HS-27A (cell line): ENCODE results near the gene PRRC1.
"Not testable (repeated sequence)": the region's sequence is repeated elsewhere in the genome, so short reads cannot be mapped to it uniquely, and the experiment has no call there.

Source experiments
- DNase-seq: peaks from one replicate; pipeline ENCODE4 v3.0.0-alpha.2; 2012; ENCODE audit warnings: low read depth, missing footprints

The PRRC1 gene

DNA sequence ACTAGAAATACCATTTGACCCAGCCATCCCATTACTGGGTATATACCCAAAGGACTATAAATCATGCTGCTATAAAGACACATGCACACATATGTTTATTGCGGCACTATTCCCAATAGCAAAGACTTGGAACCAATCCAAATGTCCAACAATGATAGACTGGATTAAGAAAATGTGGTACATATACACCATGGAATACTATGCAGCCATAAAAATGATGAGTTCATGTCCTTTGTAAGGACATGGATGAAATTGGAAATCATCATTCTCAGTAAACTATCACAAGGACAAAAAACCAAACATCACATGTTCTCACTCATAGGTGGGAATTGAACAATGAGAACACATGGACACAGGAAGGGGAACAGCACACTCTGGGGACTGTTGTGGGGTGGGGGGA is 27.8 kb downstream of the PRRC1 start:
- DNase-seq: not testable (repeated sequence)

DNA sequence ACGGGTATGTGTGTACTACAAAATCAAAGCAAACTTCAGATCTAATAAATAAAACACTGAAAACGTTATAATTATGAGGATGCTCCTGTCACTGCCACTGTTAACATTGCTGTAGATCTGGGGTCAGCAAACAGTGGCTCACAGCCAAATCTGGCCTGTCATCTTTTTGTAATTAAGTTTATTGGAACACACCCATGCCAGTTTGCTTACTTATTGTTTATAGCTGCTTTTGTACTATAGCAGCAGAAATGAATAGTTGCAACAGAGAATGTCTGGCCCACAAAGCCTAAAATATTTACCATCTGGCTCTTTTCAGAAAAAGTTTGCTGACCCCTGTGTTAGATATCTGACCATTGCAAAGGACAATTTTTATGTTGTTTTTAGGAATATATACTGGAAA is 32.1 kb downstream of the PRRC1 start:
- no peak for DNase-seq

DNA sequence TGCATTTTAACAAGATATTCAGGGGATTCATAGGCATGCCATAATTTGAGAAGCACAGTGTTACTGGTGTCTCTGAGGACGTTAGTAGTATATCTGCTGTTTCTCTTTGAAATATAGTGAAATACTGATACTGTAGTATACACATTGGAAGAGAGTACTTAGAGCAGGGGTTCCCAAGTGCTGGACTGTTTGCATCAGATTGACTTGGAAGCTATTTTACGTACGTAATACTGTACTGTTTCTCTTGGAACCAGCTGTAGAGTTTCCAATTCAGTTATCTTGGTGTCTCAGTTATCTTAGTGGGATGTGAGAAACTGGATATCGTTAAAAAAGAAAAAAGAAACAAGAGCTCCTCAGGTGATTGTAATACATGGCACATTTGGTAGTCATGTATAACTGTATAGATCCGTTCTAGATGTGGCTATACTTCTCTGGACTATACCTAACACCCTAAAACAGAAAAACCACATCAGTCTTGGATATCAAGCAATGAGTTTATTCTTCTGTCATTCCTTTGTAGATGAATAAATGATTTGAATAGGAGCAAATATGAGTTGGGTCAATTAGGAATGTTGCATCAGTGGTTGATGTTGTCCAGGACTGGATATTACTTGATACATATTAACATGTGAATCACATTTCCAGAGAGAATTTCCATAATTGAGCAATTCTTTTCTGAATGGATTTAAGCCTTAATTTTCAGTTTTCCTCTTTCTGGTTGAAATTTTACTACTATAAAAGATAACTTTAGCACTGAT is 33.4 kb downstream of the PRRC1 start:
- DNase-seq: no peak

DNA sequence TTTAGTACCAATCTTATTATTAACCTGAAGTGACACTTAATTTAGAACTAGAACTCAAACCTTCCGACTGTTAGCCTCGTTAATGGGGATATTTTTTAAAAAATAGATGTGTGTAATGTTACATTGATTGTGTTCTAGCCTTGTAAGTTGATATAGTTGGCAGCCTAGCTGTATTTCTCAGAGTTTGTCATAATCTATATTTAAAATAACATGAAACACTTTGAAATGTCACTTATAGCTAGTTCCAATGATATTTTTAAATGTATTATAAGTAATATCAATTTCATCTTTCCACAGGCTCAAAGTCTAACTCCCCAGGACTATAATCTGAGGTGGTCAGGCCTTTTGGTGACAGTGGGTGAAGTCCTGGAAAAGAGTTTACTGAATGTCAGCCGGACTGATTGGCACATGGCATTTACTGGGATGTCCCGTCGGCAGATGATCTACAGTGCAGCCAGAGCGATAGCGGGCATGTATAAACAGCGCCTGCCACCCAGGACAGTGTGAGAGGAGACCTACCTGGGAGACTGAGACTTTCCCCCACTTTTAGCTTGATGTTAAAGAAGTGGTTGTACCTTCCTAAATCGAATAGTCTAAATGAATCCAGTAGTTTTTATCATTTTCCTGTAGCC is 34.1 kb downstream of the PRRC1 start:
- no peak for DNase-seq

DNA sequence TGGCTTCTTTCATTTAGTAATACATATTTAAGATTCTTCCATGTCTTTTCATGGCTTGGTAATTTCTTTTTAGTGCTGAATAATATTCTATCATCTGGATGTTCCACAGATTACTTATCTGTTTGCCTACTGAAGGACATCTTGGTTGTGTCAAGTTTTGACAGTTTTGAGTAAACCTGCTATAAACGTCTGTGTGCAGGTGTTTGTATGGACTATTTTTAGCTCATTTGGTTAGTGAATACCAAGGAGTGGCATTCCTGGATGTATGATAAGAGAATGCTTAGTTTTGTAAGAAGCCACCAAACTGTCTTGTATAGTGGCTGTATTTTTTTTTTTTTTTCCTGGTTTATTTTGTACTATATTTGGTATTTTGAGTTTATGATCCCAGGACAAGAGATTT is 38.4 kb downstream of the PRRC1 start:
- no peak for DNase-seq

DNA sequence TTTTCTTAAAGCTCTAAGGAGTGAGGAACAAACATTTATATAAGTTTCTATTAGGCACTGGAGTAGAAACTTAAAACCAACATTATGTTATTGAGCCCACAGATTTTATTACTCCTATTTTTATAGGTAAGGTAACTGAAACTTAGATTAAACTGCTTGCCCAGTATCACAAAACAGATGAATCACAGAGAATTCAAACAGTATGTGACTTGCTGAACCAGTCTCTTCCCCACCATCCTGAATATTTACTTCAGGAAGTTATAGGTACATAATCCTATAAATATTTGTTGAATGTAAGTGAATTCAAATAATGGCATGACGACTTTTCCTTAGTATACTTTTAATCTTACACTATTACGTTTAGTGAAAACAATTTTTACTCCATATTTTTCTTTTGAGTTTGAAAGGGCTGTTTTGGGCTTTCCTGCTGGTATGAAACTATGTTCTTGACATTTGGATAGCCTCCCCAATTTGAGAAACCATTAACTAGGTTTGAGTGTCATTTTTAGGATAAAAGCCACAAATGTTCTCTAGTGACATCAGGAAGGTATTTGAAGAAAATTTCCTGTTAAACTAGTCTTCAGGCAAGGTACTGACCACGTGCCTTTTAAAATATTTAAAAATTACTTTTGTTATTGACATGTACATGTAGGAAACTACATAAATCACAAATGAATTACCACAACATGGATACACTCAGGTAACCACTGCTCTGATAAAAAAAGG is 39.3 kb downstream of the PRRC1 start:
- DNase-seq: no peak

DNA sequence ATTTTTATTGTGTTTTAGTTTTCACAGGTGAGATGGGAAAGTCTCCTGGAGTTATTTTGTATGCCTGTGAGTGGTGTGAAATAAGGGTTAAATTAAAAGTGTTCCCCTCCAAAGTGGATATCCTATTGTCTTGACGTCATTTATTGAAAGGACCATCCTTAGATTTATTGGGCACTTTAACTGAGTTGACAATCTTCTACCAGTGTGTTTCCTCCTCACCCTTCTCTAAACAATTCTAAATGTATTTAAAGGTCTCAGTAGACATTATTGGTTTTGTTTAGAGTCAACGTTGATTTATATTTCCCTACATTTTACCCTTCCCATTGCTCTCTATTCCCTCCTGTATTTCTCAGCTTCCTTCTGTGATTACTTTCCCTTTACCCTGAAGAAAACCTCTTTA is 40.8 kb downstream of the PRRC1 start:
- DNase-seq: no peak

DNA sequence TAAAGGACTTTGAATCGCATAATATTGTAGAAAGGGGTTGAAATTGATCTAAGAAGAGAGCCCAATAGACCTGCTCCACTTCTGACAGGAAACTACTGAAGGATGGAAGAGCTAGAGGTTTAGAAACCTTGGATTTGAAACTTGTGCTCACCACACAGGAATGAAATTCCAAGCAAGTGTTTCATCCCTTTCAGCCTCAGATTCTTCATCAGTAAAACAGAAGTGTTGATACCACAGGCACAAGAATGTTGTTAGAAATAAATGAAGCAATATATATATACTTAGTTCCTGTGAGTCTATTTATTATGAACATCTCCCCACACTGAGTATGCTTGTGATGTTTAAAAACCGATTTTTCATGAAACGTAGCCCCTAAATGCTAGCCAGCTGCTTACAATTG is 43.8 kb downstream of the PRRC1 start:
- DNase-seq: peak; percentile 30

DNA sequence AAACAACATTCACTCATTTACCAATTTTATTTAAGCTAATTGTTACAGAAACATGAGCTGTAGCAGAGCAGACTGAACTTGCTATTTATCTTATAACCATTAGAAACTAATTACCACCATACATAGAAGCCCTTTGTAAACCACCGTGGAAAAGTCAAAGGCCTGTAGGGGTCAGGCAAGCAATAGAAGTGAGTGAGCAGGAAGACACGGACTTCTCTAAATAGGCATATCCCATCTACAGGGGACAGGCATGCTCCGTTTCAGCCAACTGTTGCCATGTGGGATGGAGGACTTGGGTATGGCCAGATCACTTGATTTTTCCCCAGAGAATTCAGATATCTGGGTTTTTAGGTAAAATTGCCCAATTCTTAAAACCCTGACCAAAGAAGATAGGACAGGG is 44.8 kb downstream of the PRRC1 start:
- DNase-seq: no peak

DNA sequence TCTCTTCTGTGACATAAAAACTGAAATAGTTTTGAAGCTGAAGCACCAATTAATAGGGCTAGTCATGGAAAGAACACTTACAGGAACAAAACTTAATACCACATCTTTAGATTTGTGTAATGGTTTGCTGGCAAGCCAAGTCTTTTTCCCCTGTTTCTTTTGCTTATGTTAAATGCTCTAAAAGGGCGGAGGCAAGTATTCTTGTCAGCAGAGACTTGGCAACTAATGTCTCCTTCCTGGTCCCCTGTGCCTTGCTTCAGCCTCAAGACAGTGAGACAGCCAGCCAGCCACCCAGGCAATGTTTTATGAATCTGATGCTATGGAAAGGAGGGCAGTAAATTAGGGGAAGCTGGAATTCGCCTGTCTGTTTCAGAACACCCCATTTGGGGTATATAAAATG is 45.7 kb downstream of the PRRC1 start:
- DNase-seq: no peak

DNA sequence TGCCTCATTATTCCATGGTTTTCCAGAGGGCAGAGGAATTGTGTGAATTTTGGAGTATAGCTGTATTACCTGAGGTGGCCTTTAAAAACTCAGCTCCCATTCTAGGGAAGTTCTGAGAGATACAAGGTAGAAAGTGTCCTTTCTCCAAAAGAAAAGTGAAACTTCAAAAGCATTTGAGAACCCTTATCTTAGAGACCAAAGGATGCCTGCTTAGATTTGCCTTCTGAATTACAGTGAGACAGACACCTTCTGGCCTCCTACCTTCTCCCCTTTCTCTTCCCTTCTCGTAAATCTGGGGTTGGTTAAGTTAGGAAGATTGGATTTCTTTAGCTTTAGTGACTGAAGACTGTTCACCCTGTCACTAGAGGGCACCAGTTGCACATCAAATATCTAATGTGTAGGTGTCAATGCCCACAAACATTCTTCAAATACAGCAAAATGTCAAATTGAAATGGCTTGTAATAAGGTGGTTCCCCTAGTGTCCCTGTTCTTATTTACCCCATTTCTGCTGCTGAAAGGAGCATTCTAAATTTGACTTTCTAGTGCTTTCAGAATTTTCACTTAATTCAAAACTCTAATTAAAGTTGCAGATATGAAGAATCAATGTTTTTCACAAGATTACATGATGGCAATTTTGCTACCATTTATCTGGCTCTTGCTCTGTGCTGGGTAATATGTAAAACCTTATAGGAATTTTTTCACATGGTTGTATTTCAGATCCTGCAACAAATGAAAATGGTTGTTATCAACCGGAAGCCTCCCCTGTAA is 46.7 kb downstream of the PRRC1 start:
- peak; percentile 29 for DNase-seq

DNA sequence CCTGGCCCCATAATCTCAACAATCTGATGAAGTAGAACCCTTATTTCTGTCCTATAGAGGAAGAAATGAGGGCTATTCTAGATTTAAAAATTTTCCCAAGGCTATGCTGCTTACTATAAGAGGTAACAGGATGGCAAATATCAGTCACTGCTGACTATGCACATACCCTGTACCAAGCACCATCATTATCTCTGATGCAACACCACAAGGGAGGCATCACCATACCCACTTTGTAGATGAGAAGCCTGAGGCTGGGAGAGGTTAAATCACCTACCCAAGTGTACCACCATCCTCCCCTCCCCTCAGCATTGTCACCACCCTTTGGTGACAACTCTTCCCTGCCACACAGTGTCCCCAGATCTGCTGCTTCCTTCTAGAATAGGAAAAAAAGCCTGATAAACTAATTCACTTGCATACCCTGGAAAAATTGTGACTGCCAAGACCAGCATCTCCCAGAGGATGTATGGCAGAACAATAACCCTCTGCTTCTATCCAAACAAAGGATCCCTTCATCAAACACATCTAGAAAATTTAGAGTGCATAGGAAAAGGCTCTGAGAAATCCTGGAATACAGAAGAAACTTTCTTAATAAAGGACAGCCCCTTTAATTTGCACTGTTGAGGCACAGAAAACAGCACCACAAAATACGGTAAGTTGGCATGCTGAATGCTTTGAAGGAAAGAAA is 48.3 kb downstream of the PRRC1 start:
- no peak for DNase-seq

DNA sequence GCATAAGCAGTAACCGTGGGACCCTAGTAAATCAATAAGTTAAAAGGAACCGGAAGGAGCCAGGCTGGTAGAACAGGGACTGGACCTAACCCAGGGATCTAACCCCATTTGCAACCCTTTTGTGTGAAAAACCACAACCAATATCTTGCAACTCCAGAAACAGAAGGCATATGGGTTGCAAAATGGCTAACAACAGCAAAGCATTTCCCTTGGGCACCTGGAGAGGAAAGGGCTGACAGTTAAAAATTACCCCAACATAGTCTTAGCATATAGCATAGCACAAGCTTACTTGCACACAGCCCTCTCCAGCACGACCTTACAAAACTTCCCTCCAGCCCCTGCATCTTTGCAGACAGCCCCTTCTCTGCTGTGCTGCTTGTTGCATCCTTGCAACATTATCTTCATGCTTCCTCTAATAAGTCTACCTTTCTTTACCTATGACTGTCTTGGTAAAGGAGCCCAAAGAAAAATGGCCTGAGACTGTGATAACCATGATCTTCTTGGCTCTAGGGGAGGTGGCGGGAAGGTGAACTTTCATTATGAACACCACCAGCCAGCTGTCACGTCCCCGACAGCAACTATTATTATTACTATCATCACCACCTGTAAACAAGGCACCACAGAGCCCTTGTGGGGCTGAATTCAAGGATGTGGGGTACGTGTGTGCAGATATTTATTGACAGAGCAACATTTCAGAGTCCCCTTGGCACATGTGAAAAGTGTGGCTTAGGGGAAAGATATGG is 49.8 kb downstream of the PRRC1 start:
- DNase-seq: no peak

DNA sequence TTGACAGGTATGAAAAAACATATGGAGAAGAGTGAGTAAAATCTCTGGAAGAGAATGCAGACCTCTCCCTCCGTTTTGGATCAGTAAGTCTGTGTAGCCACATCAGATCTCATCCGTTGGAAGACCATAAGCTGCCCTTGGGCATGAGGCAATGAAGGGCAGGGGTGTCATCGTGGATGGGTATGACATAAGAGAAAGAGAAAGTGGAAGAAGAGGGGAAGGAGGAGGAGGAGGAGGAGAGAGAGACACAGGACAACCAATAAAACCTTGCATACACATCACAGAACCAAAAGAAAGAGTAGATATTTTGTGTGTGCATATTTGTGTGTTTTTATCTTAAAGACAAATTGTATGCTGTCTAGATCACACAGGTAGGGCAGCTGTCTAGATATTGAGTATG is 50.7 kb downstream of the PRRC1 start:
- no peak for DNase-seq

DNA sequence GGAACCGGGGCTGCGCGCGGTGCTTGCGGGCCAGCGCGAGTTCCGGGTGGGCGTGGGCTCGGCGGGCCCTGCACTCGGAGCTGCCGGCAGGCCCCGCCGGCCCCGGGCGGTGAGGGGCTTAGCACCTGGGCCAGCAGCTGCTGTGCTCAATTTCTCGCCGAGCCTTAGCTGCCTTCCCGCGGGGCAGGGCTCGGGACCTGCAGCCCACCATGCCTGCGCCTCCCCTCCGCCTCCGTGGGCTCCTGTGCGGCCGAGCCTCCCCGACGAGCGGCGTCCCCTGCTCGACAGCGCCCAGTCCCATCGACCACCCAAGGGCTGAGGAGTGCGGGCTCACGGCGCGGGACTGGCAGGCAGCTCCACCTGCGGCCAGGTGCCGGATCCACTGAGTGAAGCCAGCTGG is 52.0 kb downstream of the PRRC1 start:
- not testable (repeated sequence) for DNase-seq

DNA sequence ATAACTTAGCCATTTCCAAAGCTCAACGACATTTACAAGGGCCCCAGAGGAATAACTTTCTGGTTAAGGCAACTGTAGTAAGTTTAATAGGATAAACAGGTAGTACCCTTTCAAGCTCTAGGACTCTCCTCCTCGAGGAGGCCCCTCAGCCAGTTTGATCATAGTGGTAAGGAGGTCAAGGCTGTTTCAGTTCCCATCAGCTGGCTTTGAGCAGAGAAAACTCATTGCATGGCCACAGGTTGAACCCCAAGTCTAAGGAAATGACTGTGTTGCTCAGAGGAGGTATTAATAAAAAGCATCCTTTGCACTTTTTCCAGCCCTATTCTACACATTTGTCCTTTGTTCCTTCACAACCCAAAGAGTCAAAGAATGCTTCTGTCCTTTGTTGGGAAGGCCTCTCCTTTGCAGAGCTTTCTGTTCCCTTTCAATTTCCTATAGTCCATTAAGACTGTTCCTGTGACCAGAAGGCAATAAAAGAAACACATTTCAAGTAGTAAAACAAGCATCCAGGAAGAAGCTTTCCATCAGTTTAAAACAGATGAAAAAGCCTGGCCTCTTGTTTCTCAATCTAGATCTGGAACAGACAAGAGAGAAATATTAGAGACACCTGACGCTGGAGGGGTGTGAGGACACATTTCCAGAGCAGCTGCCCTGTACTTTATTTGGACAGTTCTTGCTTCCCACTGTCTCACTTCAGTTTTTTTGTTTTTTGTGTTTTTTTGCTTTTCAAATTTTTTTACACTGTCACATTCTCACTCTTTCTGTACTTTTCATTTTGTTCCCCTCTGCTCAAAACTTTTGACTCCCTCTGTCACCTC is 54.1 kb downstream of the PRRC1 start:
- no peak for DNase-seq

DNA sequence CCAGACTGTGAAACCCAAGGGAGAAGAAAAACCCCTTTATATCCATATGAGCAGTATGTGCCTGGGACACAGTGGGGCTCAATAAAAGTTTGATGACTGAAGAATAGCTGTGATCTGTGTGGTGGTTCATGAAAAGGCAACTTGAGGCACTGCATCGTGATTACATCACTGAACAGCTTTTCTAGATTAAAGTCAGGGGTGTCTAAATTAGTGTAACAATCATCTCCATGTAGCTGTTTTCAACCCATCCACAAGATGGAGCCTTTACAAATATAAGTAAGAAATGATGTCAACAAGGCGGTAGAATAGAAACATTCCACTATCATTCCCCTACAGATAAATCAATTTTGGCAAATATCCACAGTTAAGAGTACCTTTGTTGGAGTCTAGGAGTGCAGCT is 55.5 kb downstream of the PRRC1 start:
- DNase-seq: no peak

DNA sequence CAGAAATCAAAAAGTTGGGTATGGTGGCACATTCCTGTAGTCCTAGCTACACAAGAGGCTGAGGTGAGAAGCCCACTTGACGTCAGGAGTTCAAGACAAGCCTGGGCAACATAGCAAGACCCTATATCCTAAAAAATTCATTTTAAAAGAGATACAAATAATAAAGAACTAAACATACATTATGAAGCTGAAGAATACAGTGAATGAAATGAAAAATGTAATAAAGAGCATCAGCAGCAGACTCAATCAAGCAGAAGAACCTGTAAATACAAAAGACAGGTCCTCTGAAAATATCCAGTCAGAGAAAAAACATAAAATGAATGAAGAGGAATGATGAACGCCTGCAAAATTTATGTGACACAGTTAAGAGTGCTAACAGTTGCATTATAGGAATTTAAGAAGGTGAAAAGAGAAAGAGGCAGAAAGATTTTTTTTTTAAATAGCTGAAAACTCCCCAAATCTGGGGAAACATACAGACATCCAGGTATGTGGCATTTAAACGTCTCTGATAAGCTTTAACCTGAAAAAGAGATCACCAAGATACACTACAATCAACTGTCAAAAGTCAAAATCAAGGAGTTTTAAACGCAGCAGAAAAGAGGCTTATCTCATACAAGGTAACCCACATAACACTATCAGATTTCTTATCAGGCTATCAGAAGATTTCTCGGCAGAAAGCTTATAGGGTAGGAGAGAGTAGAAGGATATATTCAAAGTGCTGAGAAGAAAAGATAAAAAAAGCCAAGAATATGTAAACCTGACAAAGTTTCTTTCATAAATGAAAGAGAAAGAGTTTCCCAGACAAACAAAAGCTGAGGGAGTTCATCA is 57.6 kb downstream of the PRRC1 start:
- DNase-seq: no peak

DNA sequence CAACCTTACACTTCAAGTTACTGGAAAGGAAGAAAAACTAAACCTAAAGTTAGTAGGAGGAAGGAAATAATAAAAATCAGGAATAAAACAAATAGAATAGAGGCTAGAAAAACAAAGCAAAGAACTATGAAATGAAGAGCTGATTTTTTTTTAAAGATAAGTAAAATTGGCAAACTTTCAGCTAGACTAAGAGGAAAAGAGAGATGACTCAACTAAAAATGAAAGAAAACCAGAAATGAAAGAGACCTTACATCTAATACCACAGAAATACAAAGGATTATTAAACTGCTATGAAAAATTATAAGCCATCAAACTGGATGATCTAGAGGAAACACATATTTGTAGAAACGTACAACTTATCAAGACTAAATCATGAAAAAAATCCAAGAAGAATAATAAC is 60.0 kb downstream of the PRRC1 start:
- no peak for DNase-seq
